Pulmonary artery endothelial cell (primary cell): Measurements from ENCODE around the gene SPTSSA. TPM values are rescaled to one million over a fixed set of nuclear protein-coding genes. Genes with fewer than 3 reads are reported as not detected.
"Not testable (repeated sequence)": the region's sequence is repeated elsewhere in the genome, so short reads cannot be mapped to it uniquely, and the experiment has no call there.

Experiments used
- DNase-seq: peaks from one replicate; pipeline ENCODE4 v3.0.0-alpha.2; 2011; ENCODE audit warnings: low read depth, low spot score
- total RNA-seq: library from RNA; depleted of rRNA; stranded (reverse); fragments of >200 nt; gene quantifications from 2 replicates; pipeline ENCODE4 v1.2.3, GENCODE V29; 2014

The SPTSSA gene
- total RNA-seq, 1 donor from 2014 or later: 19.3 TPM

- DNase-seq: not testable (repeated sequence)
These were observed 34.0 kb downstream of the SPTSSA start for GRCh38 chr14:34428102-34428466.

- DNase-seq: no peak
These were observed 35.4 kb downstream of the SPTSSA start for GRCh38 chr14:34426313-34427295.

- no peak for DNase-seq
These were observed 36.8 kb downstream of the SPTSSA start for GRCh38 chr14:34425095-34425851.

- DNase-seq: no peak
These were observed 37.6 kb downstream of the SPTSSA start for GRCh38 chr14:34424488-34424887.

- no peak for DNase-seq
These were observed 38.6 kb downstream of the SPTSSA start for GRCh38 chr14:34423445-34423844.

GRCh38 chr14:34420547-34421150 is 41.4 kb downstream of the SPTSSA start:
- DNase-seq: no peak

- no peak for DNase-seq
These were observed 52.3 kb downstream of the SPTSSA start for GRCh38 chr14:34409721-34410120.

- no peak for DNase-seq
These were observed 54.1 kb downstream of the SPTSSA start for GRCh38 chr14:34407951-34408350.

- no peak for DNase-seq
These were observed 57.6 kb downstream of the SPTSSA start for GRCh38 chr14:34404416-34404815.

- DNase-seq: no peak
These were observed 58.4 kb downstream of the SPTSSA start for GRCh38 chr14:34403646-34404045.

- DNase-seq: no peak
These were observed 64.0 kb downstream of the SPTSSA start for GRCh38 chr14:34398024-34398423.

- DNase-seq: no peak
These were observed 74.0 kb downstream of the SPTSSA start for GRCh38 chr14:34387974-34388516.

GRCh38 chr14:34386865-34387485 is 75.1 kb downstream of the SPTSSA start:
- DNase-seq: no peak

- DNase-seq: not testable (repeated sequence)
These were observed 76.2 kb downstream of the SPTSSA start for GRCh38 chr14:34385881-34386280.

GRCh38 chr14:34383839-34384238 is 78.2 kb downstream of the SPTSSA start:
- no peak for DNase-seq

Other genes with a start within 250 kb of the SPTSSA start
- 32.9 and 42.8 TPM in 2 replicates for gene EAPP, start 77.5 kb upstream of the SPTSSA start, total RNA-seq
- gene SNX6, start 167.9 kb upstream of the SPTSSA start, total RNA-seq: 96.3 and 124 TPM in 2 replicates